Measurements from ENCODE around the gene APP.
"Not testable (repeated sequence)": the region's sequence is repeated elsewhere in the genome, so short reads cannot be mapped to it uniquely, and the experiment has no call there.

The APP gene

DNA sequence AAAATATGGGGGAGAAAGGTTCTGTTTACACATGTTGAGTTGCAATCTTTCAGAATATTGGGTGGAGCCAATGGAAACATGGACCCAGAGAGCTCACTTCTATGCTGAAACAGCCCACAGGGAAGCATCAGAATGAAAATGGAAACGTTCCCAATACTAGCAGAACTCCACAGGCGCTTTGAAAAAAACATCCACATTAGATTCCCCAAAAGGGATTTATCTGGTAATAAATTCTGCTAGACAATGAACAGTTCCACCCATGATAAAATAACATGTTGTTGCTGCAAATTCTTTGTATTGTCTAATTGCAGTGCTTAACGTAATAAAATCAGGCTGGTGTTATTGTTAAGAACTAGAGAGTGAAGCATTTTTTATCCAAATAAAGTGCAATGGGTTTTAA lies 238.8 kb downstream of the APP start:
- no peak for DNase-seq

DNA sequence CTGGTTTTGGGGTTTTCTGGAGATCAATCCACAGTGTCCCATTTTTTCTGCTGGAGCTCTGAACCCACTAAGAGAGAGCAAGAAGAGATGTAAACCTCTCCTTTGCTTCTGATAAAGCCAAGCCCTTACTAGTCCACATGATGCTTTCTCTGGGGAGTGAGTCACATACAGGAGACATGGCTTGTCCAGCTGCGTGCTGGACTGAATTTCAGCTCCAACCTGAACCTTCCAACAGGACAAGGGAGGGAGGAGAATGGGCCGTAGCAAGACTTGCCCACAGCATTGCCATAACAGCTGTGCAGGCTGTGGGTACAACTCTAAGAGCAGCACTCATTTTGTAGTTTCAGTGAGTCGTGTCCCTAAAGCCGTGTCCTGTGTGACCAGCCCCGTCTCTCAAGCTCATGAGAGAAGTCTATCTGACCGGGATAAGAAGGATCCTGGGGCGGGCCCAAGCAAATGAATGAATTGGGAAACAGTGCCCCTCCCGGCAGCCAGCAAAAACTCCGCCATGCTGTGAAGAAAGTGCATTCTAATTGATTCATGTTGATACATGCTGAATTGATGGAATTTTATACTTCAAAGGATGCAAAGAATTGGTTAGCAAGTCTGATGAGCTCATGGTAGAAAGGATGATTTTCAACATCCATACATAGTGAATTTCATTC lies 240.6 kb downstream of the APP start:
- no peak for DNase-seq

DNA sequence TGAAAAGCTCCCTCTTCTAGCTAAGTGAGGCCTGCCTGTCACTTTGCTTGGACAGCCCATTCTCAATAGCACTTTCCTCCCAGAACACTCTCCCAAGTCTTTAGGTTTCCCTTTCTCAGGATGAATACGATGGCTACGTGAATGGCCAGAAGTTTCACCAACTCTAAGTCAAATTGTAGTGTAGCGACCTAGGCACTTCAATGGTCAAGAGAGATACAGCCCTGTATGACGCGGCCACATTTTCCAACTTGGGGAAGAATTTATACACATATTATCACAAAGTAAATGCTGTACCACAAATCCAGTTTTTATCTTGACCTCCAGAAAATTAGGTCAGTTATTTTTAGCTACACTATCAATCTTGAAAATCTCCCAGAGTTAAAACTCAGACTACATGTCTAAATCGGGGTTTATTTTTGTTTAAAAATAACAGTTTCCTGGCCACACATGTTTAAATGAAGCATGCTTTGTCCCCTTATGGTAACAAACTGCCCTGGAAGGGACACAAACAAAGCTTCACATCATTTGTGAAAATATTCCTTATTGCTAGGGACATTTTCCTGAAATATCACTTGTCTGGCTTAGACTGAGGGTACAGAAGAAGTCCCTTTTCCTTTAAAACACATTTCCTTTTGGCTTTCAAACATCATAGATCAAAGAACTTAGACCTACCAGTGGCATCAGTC lies 243.2 kb downstream of the APP start:
- DNase-seq: no peak

DNA sequence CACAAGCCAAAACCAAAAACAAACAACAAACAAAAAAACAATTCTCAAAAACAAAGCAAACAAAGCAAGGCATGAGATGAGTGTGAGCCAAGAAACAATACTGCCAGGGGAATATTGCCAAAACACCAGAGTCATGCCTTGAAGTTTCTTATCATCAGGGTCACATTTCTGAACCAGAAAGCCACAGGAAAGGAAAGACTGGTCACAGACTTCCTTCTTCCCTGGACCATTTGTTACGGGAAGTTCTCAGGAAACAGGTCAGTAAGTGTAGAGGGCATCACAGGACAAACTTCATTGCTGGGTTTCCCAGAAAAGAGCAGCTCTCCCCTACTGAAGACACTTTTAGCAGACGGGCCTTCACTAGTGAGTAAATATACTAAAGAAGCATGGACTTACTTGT lies 244.6 kb downstream of the APP start:
- no peak for DNase-seq

DNA sequence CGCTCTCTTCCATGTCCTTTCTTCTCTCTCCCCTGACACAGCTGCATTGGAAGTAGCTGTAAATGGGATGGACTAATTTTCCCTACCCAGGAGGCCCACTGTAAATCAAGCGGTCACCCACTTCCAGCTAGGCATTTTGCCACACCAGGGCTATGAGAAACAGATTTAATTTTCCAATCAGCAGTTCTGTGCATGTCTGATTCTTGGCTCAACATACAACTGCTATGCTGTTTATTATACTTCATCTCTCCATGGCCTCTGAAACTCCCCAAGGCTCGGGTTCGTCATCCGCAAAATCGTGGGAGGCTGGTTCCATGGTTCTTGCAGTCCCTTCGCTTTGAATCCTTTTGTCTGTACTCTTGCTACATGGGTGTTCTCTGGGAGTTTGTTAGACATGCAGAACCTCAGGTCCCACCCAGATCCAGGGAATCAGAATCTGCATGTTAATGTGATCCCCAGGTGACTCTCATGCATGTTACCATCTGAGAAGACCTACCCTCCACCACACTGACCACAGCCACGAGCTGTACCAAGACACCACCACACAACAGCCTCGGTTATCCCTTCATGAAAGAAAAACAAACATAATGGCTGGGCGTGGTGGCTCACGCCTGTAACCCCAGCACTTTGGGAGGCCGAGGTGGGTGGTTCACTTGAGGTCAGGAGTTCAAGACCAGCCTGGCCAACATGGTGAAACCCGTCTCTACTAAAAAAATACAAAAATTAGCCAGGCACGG lies 245.3 kb downstream of the APP start:
- no peak for DNase-seq

DNA sequence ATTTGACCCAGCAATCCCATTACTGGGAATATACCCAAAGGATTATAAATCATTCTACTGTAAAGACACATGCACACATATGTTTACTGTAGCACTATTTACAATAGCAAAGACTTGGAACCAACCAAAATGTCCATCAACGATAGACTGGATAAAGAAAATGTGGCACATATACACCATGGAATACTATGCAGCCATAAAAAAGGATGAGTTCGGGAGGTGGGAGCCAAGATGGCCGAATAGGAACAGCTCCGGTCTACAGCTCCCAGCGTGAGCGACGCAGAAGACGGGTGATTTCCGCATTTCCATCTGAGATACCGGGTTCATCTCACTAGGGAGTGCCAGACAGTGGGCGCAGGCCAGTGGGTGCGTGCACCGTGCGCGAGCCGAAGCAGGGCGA lies 252.4 kb downstream of the APP start:
- DNase-seq: not testable (repeated sequence)

DNA sequence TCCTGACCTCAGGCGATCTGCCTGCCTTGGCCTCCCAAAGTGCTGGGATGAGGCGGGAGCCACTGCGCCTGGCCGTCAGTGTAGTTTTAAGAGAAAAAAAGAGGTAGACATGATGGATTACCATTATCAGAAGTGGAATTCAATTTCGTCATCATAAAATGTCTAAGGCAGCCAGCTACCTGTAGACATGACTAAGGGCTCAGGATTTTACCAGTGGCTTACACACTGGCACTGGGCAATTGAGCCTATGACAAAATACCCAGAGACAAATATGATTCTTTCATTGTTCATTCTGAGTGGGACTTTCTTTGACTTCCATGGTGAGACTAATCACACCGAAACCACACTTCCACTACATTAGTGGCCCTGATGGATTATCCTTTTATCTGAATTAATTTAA lies 254.3 kb downstream of the APP start:
- DNase-seq: no peak

DNA sequence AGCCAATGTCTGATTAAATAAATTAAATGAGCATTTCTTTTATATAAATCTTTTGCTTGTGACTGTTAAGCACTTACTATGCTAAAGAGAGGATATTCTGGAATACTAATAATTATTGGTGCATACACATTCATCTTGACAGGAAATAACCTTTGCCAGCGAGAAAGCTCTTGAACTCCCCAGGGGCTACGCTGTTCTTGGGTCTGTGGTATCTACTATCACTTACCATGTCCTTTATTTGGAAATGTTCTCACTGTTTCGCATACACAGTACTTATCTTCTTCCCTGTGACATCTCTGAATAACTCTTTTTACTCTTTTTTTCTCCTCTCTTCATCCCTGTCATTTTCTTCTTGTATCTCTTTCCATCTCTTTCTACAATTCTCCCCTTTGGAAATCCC lies 257.1 kb downstream of the APP start:
- no peak for DNase-seq

DNA sequence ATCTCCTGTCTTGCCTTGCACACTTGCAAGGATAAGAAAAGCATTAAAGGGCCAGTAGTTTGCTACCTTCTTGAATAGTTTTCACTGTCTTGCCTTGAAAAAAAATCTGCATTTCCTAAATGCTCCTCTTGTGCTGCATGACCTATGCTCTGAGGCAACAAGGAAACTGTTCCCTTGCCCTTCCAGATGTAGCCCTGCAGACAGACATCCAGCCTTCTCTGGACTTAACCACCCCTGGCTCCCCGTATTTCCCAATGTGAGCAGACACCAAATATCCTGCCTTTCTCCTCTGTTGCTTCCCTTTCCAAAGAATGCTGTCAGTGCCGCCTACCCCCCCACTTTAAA lies 258.2 kb downstream of the APP start:
- no peak for DNase-seq

DNA sequence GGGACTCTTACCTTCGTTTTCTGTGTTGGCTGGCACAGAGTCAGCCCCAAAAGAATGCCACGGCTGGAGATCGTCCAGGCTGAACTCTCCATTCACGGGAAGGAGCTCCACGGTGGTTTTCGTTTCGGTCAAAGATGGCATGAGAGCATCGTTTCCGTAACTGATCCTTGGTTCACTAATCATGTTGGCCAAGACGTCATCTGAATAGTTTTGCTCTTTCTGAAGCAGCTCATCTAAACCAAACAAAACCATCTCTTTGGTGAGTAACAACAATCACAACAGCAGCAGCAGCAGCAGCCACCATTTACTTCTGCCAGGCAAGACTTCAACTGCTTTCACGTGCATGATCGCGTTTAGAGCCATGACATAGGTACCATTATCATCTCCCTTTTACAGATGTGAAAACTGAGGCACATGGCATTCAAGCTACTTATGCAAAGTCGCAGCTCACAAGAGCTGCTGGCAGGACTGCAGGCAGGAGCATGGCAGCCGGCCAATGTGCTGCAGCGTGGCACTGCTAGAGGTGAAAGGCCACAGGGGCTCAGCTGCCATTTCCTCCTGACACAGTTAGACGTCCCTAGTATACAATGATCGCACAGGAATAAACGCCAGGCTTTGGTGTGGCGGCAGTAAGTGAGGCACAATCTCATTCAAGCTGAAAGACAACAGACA lies 258.7 kb downstream of the APP start:
- no peak for DNase-seq

DNA sequence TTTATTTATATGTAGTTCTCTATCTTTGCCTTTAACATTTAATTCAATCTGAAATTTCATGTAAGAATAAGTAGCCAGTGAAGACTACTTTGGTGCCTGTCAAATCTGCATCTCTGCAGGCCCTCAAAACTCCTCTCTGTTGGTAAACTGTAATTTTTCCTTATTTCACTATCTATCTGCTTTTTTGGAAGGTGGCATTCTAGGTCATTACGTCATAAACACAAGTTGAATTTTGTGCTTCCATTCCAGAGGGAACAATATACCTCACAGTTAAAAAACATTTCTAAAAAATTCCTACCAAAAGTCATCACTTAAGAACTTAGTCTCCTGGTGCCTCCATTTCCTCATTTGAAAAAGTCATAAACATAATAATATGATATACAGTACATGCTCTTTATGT lies 259.8 kb downstream of the APP start:
- no peak for DNase-seq

DNA sequence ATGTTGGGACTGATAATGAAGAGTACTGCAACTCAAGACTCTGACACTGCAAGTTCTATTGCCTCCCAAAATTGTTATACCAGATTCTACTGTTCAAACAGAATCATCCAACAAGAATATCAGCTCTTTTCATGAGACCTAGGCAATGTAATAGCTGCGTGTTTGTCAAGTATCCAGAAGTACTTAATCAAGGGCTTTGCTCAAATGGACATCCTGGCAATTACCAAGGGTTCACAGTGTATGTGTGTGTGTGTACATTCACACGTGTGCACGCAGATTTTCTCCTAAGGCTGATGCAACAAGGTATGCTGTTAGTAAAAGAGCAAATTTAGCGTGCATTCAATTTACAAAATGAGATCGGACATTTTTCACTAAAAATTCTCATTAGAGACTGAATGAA lies 261.2 kb downstream of the APP start:
- DNase-seq: no peak

DNA sequence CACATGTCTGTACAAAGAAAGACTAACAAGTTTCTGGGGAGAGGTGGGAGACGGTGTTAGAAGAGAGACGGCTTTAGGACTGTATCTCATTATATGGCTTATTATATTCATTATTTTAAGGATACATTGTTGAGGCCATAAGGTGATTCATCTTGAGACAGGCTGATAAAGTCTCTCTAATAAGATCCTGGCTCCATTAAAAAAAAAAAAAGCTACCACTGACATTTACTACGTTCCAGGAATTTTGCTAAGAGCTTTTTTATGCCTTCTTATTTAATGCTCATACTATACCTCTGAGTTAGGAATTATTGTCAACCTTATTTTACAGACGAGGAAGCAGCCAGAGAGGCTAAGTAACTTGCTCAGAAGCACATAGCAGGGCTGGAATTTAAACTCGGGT lies 262.1 kb downstream of the APP start:
- DNase-seq: no peak

DNA sequence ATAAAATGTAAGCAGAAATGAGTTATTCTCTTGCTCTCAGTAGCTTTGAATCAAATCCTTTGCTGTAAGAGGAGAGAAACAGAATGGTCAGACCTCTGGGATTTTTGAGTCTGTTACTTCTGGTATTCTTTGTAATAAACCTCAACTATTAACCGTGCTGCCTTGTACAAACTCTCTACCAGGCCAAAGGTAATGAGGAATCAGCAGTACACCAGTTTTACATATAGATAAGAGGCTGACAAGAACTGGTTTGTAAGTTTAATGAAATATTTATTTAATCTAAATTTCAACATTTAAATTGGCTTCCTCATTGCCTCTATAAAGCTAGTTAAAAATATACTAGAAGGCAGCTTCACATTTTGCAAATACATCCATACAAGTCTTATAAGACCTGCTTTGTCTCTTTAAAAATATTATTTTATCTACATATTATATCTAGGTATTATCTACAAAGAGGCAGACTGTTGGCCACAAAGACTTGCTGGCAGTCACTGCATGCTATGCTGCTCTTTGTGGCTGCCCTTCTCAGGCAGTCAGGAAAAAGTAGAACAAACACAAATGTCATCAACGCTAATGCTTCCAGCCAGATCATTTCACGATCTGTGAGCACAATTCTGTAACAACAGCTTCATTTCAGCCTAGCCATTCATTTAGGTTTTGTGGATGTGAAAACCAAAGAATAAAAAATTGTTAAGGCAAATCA lies 262.8 kb downstream of the APP start:
- DNase-seq: no peak

DNA sequence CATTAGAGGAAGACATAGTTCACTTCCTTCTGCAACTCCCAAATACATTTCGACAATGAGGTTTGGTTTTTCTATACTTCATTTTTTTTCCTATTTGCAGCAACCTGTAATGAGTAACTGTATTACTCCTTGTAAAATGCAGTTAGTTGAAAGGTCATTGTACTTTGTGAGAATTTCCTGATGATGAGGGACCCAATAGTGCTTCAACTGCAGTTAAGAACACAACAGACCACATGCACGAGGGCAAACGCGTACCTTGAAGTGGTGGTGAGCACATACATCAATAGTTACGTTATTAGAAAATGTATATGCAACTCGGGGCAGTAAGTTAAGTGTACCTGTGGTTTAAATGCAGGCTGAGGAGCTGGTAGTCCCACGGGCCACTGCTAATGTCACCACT lies 264.0 kb downstream of the APP start:
- no peak for DNase-seq

DNA sequence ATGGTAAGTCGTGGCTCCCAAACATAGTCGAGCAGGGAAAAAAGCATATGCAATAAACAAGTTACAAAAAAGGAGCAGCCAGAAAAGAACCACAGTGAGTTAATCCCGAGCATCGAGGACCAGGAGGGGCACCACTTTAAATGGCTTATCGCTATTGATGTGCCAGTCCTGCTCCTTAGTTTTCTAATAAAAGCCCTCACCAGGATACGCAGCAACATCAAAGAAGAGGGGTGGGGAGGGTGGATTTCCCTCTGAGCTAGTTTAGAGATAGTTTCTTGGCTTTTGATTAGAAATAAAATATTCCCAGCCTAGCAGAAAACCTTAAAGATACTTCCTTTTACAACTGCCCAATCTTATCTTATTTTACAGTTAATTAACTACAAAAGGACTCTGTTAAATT lies 265.4 kb downstream of the APP start:
- DNase-seq: no peak

DNA sequence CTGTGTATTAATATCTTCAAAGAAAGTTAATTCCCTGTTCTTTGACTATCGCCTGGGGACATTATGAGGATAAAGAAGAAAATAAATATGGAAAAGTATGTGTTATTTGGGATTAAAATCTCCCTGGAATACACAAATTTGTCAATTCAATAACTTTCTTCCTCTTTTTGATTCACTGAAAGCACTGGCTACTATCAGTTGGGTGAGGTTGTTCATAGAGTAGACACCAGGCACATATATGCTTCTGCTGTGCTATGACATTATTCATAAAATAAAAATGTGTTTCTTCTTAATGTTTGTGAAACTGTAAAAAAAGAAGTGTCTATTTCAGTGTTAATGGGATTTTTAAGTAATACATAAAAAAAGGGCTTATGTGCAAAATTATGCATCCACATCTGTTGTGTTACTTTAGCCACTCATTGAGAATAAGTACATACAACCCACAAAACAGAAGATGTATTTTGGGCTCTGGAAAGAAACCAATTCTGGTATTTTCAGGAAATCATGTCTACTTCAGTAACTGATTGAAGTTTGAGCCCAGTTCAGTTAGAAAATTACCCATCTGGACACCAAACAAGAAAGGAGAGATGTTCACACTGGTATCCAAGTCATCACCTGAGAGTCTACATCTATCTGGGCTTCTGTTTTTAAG lies 266.4 kb downstream of the APP start:
- DNase-seq: no peak

DNA sequence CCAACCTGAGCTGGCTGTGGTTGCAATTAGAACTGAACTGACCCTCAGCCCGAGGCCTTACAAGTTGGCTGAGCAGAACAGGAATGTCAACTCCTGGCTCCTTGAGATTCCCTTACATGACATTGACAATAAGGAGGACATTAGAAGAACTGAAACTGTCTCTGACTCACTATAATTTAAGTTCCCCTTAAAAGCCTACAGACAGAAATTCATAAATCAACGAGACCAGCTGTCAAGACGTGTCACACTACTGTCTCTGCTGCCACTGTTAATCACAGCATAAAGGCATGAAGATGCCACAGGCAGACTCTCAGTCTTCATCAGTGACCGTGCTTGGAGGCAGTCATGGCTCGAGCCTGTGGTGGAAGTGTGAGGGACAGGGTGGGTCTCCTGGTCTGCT lies 267.0 kb downstream of the APP start:
- no peak for DNase-seq

DNA sequence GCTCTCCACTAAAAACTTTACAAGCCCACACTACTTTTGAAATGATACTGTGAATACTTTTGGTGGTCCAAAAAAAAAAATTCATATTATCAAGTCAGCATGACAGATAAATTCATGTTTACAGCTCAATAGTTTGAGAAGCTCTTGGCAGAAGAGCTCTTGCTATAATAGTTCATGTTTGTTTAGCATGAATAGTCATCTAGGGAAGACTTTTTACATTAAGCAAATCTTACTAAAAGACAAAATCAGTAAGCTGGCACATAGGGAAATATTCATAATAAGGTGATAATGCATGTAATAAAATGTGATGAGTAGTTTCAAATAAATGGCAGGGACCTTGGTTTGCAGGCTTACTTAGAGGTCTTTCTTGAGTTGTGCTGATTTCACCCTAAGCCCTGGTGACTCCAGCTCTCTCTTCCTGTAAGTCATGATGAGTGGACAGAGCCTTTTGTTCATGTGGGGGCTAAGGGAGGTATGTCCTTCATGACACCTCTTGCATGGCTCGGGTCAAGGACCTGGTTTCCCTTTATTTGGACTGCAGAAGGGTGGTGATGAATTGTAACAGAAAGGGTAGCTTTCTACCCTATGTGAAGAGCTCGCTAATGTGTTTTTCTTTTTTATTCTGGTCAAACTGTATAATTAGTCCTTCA lies 269.1 kb downstream of the APP start:
- DNase-seq: no peak

DNA sequence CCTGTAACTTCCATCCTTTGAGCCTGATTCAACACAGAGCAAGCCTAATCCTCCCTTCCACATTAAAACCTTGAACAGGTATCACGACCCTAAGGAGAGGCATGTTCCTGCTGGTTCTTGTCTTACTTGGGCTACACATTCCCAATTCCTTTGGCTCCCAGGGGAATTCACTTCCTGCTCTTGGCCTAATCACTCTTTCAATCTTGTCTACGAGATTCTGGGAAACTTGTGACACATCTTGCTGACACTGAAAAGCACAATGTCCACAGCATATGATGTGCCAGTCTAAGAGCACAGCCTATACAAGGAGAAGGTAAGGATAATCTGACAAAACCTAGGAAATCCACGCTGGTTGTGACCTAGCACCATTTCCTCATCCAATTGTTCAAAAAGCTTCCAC lies 271.9 kb downstream of the APP start:
- no peak for DNase-seq

DNA sequence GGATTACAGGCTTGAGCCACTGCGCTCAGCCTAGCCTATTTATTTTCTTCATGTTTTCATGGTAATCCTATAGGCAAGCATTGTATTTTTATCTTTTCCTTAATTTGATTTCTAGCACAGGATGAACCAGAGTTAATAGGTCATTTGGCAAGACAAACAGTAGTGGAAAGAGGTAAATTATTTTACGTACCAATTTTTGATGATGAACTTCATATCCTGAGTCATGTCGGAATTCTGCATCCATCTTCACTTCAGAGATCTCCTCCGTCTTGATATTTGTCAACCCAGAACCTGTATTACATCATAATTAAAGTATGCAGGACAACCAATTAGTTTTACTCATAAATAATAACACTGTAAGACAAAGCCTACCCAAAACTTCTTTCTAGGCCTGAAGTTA lies 273.2 kb downstream of the APP start:
- no peak for DNase-seq

DNA sequence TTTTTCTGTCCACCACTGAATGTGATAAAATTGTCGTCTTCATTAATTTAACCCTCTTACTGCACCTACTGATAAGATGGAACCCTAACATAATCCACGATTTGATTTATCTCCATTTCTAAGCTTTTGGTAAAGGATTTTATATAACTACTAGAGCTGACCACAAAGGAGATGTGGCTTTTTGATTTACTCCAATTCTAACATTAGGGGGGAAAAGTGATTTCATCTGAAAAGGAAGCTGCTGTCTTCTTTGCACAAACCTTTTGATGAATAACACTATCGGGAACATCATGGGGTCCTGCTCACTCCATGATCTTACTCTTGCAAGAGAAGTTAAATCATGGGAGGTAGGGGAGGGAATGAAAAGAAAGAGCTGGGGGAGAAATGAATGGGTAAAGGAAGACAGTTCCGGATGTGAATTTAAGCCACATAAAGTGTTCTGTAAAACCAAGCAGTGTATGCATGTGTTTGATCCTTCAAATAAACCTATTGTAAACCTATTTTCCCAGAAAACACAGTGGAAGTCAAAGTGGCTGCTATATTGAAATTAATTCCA lies 274.0 kb downstream of the APP start:
- DNase-seq: no peak

All from stimulated activated CD8-positive, alpha-beta memory T cell treated with anti-CD3 and anti-CD28 coated beads, Interleukin-4, amount 100 ng/mL, for 48 hours (primary cell).